Eye (tissue), 1 donor: Measurements from ENCODE around the gene KLK13.

Source experiments
- DNase-seq: peaks from one replicate; pipeline ENCODE4 v3.0.0-alpha.2; 2015

KLK13 gene

GRCh38 chr19:51060336-51060735 lies 4.6 kb downstream of the KLK13 start:
- DNase-seq = no peak

- no peak for DNase-seq
Measured at GRCh38 chr19:51059715-51060114, 5.2 kb downstream of the KLK13 start.

- DNase-seq = no peak
Measured at GRCh38 chr19:51055866-51056265, 9.0 kb downstream of the KLK13 start.

- no peak for DNase-seq
Measured at GRCh38 chr19:51047031-51047335, 17.9 kb downstream of the KLK13 start.

- no peak for DNase-seq
Measured at GRCh38 chr19:51044327-51044726, 20.6 kb downstream of the KLK13 start.

- no peak for DNase-seq
Measured at GRCh38 chr19:51043497-51043896, 21.4 kb downstream of the KLK13 start.

GRCh38 chr19:51040151-51040550 lies 24.7 kb downstream of the KLK13 start:
- DNase-seq = no peak

GRCh38 chr19:51036519-51036918 lies 28.4 kb downstream of the KLK13 start:
- no peak for DNase-seq

- peak; percentile 43 for DNase-seq
Measured at GRCh38 chr19:51034704-51035103, 30.2 kb downstream of the KLK13 start, which contains the start of gene KLK12. KLK12 (minus strand) TSS chr19:51035002; CDS start chr19:51034621, 381 bp downstream.

GRCh38 chr19:51031880-51032225 lies 33.0 kb downstream of the KLK13 start:
- no peak for DNase-seq

GRCh38 chr19:51031220-51031879 lies 33.5 kb downstream of the KLK13 start:
- DNase-seq = no peak

- DNase-seq = no peak
Measured at GRCh38 chr19:51030631-51031030, 34.3 kb downstream of the KLK13 start.

GRCh38 chr19:51029718-51030117 lies 35.2 kb downstream of the KLK13 start:
- no peak for DNase-seq

- DNase-seq = no peak
Measured at GRCh38 chr19:51027873-51028272, 37.0 kb downstream of the KLK13 start.

- DNase-seq = no peak
Measured at GRCh38 chr19:51027126-51027806, 37.6 kb downstream of the KLK13 start.

GRCh38 chr19:51026554-51026831 lies 38.4 kb downstream of the KLK13 start, which contains the start of gene KLK11:
KLK11 (minus strand) TSS chr19:51026616; CDS start chr19:51025631, 985 bp downstream.
- DNase-seq = no peak

- DNase-seq = no peak
Measured at GRCh38 chr19:51025809-51026553, 38.9 kb downstream of the KLK13 start.

GRCh38 chr19:51025401-51025800 lies 39.5 kb downstream of the KLK13 start:
- no peak for DNase-seq

- DNase-seq = no peak
Measured at GRCh38 chr19:51024924-51025323, 40.0 kb downstream of the KLK13 start.

- DNase-seq = no peak
Measured at GRCh38 chr19:51023946-51024345, 40.9 kb downstream of the KLK13 start.

- no peak for DNase-seq
Measured at GRCh38 chr19:51022526-51022925, 42.4 kb downstream of the KLK13 start.

GRCh38 chr19:51020988-51021651 lies 43.8 kb downstream of the KLK13 start:
- peak; percentile 79 for DNase-seq

- DNase-seq = no peak
Measured at GRCh38 chr19:51019544-51019925, 45.4 kb downstream of the KLK13 start, which contains the start of gene KLK10. KLK10 (minus strand) TSS chr19:51019709; CDS start chr19:51019130, 579 bp downstream.
